Measurements from ENCODE around the gene PTH1R.

The PTH1R gene

DNA sequence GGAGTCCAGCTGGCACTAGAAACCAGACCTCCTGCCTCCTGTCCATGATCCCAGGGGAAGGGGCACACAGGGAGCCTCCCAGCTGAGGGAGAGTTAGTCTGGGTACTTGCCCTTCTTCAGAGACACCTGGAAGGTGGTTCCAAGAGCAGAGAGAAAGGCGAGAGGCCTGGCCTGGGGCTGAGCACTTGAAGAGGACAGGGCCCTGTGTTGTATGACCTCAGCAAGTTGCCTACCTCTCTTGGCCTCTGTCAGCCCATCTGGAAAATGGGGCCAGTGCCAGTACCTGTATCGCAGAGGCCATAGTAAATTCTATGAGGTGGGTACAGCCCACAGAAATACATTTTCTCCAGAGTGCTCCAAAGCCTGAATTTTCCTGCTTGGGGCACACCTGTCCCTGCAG is 19.5 kb downstream of the PTH1R start:
- TF ChIP-seq, protein P1, sequence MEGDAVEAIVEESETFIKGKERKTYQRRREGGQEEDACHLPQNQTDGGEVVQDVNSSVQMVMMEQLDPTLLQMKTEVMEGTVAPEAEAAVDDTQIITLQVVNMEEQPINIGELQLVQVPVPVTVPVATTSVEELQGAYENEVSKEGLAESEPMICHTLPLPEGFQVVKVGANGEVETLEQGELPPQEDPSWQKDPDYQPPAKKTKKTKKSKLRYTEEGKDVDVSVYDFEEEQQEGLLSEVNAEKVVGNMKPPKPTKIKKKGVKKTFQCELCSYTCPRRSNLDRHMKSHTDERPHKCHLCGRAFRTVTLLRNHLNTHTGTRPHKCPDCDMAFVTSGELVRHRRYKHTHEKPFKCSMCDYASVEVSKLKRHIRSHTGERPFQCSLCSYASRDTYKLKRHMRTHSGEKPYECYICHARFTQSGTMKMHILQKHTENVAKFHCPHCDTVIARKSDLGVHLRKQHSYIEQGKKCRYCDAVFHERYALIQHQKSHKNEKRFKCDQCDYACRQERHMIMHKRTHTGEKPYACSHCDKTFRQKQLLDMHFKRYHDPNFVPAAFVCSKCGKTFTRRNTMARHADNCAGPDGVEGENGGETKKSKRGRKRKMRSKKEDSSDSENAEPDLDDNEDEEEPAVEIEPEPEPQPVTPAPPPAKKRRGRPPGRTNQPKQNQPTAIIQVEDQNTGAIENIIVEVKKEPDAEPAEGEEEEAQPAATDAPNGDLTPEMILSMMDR (IDR thresholded peaks at IDR 0.05; ENCODE audit: low read depth, low read length, missing control alignments), result no peak
- no peak overlapping the region for H3K4me3 ChIP-seq (ENCODE audit: low read depth, low read length)
- no peak for DNase-seq (ENCODE audit: low read depth)
- in situ Hi-C loops (cut with HindIII; ENCODE audit: low sequenced_read_pairs), result no loop called here

DNA sequence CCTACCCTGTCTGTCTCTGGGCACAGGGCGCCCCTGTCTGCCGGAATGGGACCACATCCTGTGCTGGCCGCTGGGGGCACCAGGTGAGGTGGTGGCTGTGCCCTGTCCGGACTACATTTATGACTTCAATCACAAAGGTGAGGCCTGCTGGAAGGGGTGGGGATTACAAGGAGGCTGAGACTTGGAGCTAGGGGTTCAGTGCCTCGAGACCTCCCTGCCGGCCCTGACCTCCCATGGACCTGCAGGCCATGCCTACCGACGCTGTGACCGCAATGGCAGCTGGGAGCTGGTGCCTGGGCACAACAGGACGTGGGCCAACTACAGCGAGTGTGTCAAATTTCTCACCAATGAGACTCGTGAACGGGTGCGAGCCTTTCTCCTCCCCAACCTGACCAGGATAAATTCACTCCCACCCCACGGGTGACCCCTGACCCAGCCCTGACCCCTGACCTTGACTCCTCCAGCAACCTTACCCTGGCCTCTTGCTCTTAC is 20.4 kb downstream of the PTH1R start:
- no peak for DNase-seq (ENCODE audit: low read depth)
- in situ Hi-C loops (cut with HindIII; ENCODE audit: low sequenced_read_pairs), result no loop called here
- no peak overlapping the region for H3K4me3 ChIP-seq (ENCODE audit: low read depth, low read length)
- TF ChIP-seq, protein P1 (IDR thresholded peaks at IDR 0.05; ENCODE audit: low read depth, low read length, missing control alignments), result no peak

DNA sequence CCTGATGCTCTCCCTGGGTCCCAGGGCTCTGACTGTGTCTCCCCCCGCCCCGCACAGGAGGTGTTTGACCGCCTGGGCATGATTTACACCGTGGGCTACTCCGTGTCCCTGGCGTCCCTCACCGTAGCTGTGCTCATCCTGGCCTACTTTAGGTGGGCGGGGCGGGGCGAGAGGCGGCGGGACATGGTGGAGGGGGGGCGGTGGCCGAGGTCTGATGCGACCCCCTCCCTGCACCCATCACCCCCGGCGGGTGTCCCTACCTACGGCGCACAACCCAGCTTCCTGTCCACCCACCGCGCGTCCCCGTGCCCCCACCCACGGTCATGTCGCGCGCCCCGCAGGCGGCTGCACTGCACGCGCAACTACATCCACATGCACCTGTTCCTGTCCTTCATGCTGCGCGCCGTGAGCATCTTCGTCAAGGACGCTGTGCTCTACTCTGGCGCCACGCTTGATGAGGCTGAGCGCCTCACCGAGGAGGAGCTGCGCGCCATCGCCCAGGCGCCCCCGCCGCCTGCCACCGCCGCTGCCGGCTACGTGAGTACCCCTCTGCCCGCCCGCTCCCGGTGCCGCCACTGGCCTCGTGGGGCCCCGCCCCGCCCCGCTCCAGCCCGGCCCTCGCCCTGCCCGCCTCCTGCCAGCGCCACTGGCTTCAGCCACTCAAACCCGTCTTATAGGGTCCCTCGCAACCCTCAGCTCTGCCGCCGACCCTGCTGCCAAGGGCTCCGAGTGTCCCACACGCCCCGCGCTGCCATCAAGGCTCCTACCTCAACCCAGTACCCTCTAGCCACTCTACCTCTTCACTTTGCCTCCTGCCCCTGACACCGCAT is 21.0 kb downstream of the PTH1R start:
- in situ Hi-C loops (cut with HindIII; ENCODE audit: low sequenced_read_pairs), result no loop called here
- TF ChIP-seq, protein P1 (IDR thresholded peaks at IDR 0.05; ENCODE audit: low read depth, low read length, missing control alignments), result no peak
- no peak overlapping the region for H3K4me3 ChIP-seq (ENCODE audit: low read depth, low read length)
- DNase-seq (ENCODE audit: low read depth), result no peak

DNA sequence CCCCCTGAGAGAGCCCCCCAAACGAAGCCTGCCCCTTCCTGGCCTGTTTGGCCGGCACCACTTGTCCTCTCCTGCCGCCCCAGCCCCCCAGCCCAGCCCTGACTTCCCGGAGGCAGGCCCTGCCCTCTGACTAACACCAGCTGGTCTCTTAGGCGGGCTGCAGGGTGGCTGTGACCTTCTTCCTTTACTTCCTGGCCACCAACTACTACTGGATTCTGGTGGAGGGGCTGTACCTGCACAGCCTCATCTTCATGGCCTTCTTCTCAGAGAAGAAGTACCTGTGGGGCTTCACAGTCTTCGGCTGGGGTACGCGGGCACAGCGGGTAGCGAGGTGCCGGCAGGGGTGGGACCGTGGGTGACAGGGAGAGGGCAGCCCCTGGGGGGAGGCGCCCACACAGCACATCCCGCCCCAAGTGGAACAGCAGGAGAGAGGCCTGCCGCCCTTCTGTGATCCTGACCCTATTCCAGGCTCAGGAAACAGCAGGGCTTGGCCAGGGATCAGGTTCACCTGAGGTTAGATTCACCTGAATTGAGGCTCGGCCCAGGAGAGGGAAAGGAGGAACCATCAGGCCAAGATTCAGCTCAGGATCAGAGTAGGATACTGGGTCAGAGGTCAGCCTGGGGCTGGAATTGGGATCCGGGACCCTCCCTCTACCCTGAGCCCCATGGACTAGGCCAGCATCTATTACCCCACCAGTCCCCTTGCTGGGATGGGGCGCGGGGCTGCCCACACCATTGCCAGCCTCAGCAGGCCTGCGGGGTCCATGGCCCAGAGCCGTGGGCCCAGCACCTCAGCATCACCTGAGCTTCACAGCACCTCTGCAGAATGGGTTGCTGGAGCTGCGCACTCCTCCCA is 21.9 kb downstream of the PTH1R start:
- DNase-seq (ENCODE audit: low read depth), result no peak
- TF ChIP-seq, protein P1 (IDR thresholded peaks at IDR 0.05; ENCODE audit: low read depth, low read length, missing control alignments), result no peak
- no peak overlapping the region for H3K4me3 ChIP-seq (ENCODE audit: low read depth, low read length)
- in situ Hi-C loops (cut with HindIII; ENCODE audit: low sequenced_read_pairs), result no loop called here

DNA sequence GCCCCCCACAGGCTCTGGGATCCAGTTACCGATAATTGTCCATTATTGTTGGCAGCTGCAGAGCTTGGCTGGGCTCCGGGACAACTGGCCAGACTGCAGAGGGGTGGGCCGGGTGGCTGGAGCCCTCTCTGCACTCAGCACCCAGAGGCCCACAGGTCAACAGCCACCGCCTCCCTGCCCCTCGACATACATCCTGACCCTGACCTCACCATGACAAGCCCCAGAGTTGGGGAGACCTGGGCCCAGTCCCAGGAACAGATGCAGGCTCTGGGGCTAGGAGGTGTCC is 22.4 kb downstream of the PTH1R start:
- TF ChIP-seq, protein P1 (IDR thresholded peaks at IDR 0.05; ENCODE audit: low read depth, low read length, missing control alignments), result no peak
- in situ Hi-C loops (cut with HindIII; ENCODE audit: low sequenced_read_pairs), result no loop called here
- H3K4me3 ChIP-seq (ENCODE audit: low read depth, low read length), result no peak overlapping the region
- DNase-seq (ENCODE audit: low read depth), result no peak

DNA sequence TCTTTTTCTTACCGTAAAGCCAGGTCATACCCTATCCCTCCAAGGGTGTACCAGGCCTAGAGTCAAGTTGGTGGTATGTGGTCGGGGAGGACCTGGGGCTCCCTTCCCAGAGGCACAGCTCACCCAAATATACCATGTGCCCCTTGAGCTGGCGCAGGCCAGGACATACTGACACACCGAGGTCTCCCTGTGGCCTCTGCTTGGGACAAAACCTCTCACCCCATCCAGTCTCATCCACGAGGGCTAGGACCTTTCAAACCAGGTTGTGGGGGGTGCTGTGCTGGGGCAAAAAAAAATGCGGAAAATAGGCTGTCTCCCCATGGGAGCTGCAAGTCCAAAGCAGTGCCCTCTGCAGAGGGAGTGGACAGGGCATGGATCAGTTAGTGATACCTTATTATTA is 22.8 kb downstream of the PTH1R start:
- TF ChIP-seq, protein P1 (IDR thresholded peaks at IDR 0.05; ENCODE audit: low read depth, low read length, missing control alignments), result no peak
- H3K4me3 ChIP-seq (ENCODE audit: low read depth, low read length), result no peak overlapping the region
- DNase-seq (ENCODE audit: low read depth), result no peak
- in situ Hi-C loops (cut with HindIII; ENCODE audit: low sequenced_read_pairs), result no loop called here
